Measurements from ENCODE around the gene IKBKE.

The IKBKE gene

DNA sequence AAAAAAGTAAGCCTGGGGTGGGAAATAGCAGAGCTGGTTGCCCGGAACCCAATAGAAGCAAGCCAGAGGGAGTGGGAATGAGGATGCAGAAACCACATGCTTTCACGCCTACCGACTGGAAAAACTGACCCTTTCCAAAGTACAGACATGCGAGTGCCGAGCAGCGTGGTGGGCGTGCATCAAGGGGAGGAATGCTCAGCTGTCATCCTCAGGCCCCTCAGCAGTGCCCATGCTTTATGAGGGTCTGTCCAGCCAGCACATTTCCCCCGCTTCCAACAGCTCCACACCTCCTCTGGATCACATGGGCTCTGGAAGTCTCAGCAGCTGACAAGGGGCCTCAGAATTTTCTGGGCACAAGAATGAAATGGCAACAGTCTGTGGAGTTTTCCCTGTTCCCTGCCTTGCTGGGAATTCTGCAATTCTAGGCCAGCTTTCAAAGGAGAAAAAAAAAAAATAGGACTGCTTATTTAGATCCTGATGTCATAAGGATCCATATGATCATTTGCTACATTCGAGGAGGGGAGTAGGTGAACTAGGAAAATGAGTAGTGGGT lies 19.1 kb upstream of the IKBKE start:
- Histone ChIP-seq H3F3A (ENCODE audit: insufficient read depth, low read length) (no peaks in the 10 kb centered on the region), H2AFZ (ENCODE audit: low read length) (no peak overlapping the region), H3K27ac (ENCODE audit: low read depth, low read length, poor library complexity, severe bottlenecking) (no peak overlapping the region), H3K9me3 (ENCODE audit: low read length) (no peaks in the 10 kb centered on the region), H3K9me2 (ENCODE audit: low read depth, low read length) (no peaks in the 10 kb centered on the region), H3K36me3 (ENCODE audit: insufficient read depth, low read length) (peaks cover 55% of the 10 kb centered on the region), H3K79me2 (ENCODE audit: insufficient read depth, low read length) (no peaks in the 10 kb centered on the region), H3K4me3 (ENCODE audit: low read depth, low read length, poor library complexity, severe bottlenecking) (no peak overlapping the region), H3K4me2 (ENCODE audit: low read length) (no peak overlapping the region), H3K4me1 (ENCODE audit: insufficient read depth, low read length, severe bottlenecking) (no peaks in the 10 kb centered on the region), H4K20me1 (ENCODE audit: insufficient read depth, low read length) (no peaks in the 10 kb centered on the region), H3K27me3 (ENCODE audit: insufficient read depth, low read length) (no peaks in the 10 kb centered on the region), H3K9ac (ENCODE audit: low read length) (no peak overlapping the region)
- no peak for TF ChIP-seq EZH2 (IDR thresholded peaks at IDR 0.05; ENCODE audit: borderline replicate concordance, low read length)
- TF ChIP-seq, protein P1, sequence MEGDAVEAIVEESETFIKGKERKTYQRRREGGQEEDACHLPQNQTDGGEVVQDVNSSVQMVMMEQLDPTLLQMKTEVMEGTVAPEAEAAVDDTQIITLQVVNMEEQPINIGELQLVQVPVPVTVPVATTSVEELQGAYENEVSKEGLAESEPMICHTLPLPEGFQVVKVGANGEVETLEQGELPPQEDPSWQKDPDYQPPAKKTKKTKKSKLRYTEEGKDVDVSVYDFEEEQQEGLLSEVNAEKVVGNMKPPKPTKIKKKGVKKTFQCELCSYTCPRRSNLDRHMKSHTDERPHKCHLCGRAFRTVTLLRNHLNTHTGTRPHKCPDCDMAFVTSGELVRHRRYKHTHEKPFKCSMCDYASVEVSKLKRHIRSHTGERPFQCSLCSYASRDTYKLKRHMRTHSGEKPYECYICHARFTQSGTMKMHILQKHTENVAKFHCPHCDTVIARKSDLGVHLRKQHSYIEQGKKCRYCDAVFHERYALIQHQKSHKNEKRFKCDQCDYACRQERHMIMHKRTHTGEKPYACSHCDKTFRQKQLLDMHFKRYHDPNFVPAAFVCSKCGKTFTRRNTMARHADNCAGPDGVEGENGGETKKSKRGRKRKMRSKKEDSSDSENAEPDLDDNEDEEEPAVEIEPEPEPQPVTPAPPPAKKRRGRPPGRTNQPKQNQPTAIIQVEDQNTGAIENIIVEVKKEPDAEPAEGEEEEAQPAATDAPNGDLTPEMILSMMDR (IDR thresholded peaks at IDR 0.05; ENCODE audit: low read length): no peak

DNA sequence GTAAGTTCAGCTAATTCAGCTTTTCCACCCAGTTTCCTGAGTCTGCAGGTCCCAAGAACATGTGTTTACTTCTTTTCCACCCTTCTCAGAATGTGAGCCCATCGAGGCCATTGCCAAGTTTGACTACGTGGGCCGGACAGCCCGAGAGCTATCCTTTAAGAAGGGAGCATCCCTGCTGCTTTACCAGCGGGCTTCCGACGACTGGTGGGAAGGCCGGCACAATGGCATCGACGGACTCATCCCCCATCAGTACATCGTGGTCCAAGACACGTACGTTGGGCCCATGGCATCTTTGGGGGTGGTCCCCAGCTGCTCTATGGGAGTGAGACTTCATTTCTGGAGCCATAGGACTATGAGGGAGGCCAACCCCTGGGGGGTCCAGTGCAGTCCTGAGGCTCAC lies 17.2 kb upstream of the IKBKE start:
- Histone ChIP-seq H3K36me3 (ENCODE audit: insufficient read depth, low read length) (peaks cover 39% of the 10 kb centered on the region; the same call in 1 of the 2 replicates), H3K27ac (ENCODE audit: low read depth, low read length, poor library complexity, severe bottlenecking) (no peak overlapping the region), H3K4me1 (ENCODE audit: insufficient read depth, low read length, severe bottlenecking) (no peaks in the 10 kb centered on the region), H3K9me2 (ENCODE audit: low read depth, low read length) (no peaks in the 10 kb centered on the region), H3K79me2 (ENCODE audit: insufficient read depth, low read length) (no peaks in the 10 kb centered on the region), H3K9ac (ENCODE audit: low read length) (no peak overlapping the region), H3K27me3 (ENCODE audit: insufficient read depth, low read length) (no peaks in the 10 kb centered on the region), H3K4me3 (ENCODE audit: low read depth, low read length, poor library complexity, severe bottlenecking) (no peak overlapping the region), H3K4me2 (ENCODE audit: low read length) (no peak overlapping the region), H3K9me3 (ENCODE audit: low read length) (no peaks in the 10 kb centered on the region), H3F3A (ENCODE audit: insufficient read depth, low read length) (no peaks in the 10 kb centered on the region), H2AFZ (ENCODE audit: low read length) (no peak overlapping the region), H4K20me1 (ENCODE audit: insufficient read depth, low read length) (no peaks in the 10 kb centered on the region)
- TF ChIP-seq EZH2 (IDR thresholded peaks at IDR 0.05; ENCODE audit: borderline replicate concordance, low read length): no peak
- TF ChIP-seq, protein P1 (IDR thresholded peaks at IDR 0.05; ENCODE audit: low read length): no peak

- Histone ChIP-seq H2AFZ (ENCODE audit: low read length) (no peak overlapping the region), H3K9me2 (ENCODE audit: low read depth, low read length) (no peaks in the 10 kb centered on the region), H3K9ac (ENCODE audit: low read length) (no peak overlapping the region), H3F3A (ENCODE audit: insufficient read depth, low read length) (no peaks in the 10 kb centered on the region), H3K4me1 (ENCODE audit: insufficient read depth, low read length, severe bottlenecking) (no peaks in the 10 kb centered on the region), H3K4me2 (ENCODE audit: low read length) (no peak overlapping the region), H3K27ac (ENCODE audit: low read depth, low read length, poor library complexity, severe bottlenecking) (no peak overlapping the region), H3K4me3 (ENCODE audit: low read depth, low read length, poor library complexity, severe bottlenecking) (no peak overlapping the region), H3K27me3 (ENCODE audit: insufficient read depth, low read length) (no peaks in the 10 kb centered on the region), H3K79me2 (ENCODE audit: insufficient read depth, low read length) (no peaks in the 10 kb centered on the region), H3K9me3 (ENCODE audit: low read length) (no peaks in the 10 kb centered on the region), H3K36me3 (ENCODE audit: insufficient read depth, low read length) (peaks cover 36% of the 10 kb centered on the region; the same call in 1 of the 2 replicates), H4K20me1 (ENCODE audit: insufficient read depth, low read length) (no peaks in the 10 kb centered on the region)
- no peak for TF ChIP-seq EZH2 (IDR thresholded peaks at IDR 0.05; ENCODE audit: borderline replicate concordance, low read length)
- TF ChIP-seq, protein P1 (IDR thresholded peaks at IDR 0.05; ENCODE audit: low read length): no peak
These were observed 15.0 kb upstream of the IKBKE start for GRCh38 chr1:206455289-206455665.
